Measurements from ENCODE around the gene STOML2. TPM values are rescaled to one million over a fixed set of nuclear protein-coding genes. Genes with fewer than 3 reads are reported as not detected.
"Not testable (repeated sequence)": the region's sequence is repeated elsewhere in the genome, so short reads cannot be mapped to it uniquely, and the experiment has no call there.

STOML2 gene, protein sequence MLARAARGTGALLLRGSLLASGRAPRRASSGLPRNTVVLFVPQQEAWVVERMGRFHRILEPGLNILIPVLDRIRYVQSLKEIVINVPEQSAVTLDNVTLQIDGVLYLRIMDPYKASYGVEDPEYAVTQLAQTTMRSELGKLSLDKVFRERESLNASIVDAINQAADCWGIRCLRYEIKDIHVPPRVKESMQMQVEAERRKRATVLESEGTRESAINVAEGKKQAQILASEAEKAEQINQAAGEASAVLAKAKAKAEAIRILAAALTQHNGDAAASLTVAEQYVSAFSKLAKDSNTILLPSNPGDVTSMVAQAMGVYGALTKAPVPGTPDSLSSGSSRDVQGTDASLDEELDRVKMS
- 100 to 1,000 TPM; 115 to 135 (median 131) TPM for polyA plus RNA-seq (ENCODE audit: insufficient read length in 4 of 4)

DNA sequence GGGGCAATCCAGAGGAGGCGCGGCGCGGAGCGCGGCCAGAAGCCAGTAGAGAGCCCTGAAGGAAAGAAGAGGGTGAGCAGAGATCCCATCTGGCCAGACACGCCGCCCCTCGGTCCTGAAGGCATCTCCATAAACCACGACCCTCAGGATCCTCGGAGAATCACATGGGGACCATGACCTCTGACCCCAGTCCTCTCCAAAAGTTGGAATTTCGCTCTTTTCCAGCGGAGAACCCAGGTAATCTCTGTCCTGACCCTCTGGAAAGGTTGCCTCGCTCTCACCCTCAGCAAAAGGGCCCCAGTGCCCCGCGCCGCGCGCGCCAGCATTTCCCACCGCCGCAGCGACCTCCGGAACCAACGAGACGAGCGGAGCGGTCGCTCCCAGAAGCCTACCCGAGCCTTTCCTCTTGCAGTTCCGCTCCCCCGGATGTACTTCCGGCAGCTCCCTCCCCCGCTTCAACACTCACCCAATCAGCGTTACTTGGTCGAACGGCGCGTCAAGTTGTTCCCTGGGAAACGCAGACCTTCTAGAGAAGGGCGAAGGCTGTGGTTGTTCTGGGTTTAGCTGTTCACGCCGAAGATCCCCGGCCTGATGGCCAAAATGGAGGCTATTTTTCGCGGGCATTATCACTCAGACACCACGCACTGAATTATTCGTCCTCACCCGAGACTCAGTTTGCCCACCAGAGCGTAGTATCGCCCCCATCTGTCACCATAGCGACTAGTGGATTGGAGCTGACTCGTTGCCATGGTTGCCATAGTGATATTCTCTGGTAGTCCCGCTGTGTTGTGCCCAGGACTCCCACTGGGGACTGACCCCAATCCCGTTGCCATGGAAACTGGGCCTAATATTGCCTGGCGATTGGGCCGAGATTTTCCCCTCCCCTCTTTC is at the start of gene STOML2:
STOML2 (minus strand) TSS at position 363 of the 891 bp plus-strand sequence; CDS start at position 326, 37 bp downstream.
- DNase-seq (ENCODE audit: low read depth in 4 of 4, low spot score in 2 of 4) = peak in 3 of 4 donors; percentile 78 to 92 (median 87)

DNA sequence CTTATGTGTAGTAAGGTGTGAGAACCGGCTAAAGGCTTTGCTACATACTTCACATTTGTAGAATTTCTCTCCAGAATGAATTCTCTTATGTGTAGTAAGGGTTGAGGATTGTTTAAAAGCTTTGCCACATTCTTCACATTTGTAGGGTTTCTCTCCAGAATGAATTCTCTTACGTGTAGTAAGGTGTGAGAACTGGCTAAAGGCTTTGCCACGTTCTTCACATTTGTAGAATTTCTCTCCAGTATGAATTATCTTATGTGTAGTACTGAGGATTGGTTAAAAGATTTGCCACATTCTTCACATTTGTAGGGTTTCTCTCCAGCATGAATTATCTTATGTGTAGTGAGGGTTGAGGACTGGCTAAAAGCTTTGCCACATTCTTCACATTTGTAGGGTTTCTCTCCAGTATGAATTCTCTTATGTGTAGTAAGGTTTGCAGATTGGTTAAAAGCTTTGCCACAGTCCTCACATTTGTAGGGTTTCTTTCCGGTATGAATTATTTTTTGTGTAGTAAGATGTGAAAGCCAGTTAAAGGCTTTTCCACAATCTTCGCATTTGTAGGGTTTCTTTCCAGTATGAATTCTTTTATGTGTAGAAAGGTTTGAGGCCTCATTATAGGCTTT is 45.1 kb upstream of the STOML2 start:
- not testable (repeated sequence) for DNase-seq (ENCODE audit: low read depth in 4 of 4, low spot score in 2 of 4)

DNA sequence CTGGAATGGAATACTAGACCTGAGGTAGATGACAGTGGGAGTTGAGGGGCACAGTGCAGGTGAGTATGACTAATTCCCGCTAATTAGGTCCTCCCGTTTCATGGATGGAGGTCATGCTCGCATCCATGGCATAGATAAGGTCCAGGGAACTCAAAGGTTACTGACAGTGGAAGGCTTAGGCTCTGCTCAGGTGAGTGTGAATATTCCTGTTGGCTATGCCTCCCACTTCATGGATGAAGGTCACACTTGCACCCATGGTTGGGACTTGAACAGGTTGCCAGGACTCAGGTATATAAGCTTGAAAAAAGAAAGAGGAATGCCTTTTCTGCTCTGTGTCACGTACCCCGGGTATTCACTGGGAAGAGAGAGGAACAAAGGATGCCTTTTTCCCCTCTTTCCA is 39.1 kb upstream of the STOML2 start:
- no peak for DNase-seq (ENCODE audit: low read depth in 4 of 4, low spot score in 2 of 4)

DNA sequence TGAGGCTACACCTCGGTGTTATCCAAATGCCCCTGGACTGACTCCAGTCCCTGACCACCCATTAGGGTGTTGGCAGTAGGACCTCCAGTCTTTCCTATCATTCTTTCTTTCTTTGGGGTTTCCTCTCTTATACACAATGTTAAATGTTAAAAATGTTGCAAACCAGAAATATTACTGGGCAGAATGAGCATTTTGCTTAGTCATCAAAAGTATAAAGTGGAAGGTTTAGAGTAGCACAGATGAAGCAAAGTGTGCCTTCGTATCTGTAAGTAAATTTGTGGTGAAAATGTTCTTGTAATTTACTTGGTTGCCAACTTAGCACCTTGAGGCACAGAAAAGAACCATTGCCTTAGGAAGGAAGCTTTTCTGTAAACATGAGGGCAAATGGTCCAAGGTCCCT is 37.2 kb upstream of the STOML2 start:
- no peak for DNase-seq (ENCODE audit: low read depth in 4 of 4, low spot score in 2 of 4)

DNA sequence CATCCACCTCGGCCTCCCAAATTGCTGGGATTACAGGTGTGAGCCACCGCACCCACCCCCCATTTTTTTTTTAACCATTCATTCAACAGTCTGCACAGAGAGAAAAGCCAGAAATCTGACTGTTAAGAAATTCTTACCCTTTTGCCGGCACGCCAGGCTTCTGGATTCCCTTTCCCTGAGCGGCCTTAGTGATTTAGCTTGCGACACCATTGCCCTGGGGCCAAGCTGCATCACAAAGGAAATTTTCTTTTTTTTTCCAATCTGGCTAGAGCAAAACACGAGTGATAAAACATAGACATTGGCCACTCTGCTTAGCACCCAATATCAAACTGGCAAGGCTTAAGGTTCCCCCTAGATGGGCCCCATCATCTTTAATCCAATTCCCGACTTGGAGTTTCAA is 33.9 kb upstream of the STOML2 start:
- no peak for DNase-seq (ENCODE audit: low read depth in 4 of 4, low spot score in 2 of 4)

DNA sequence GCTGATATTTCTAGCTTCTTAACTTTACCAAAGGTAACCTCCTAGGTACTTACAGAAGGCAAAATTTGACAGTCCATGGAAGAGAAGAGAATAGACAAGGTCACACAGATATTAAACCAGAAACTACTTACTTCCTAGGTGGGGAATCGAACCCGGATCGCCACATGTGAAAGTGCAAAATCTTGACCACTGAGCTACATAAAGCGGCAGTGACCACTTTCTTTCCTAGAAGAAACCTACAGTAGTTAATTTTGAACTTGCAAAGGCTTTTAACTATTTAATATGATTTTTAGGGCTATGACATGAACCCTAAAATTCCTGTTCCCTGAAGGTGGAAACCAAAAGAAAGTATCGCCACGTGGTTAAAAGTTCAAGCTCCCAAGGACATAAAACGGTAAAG is 33.1 kb upstream of the STOML2 start:
- no peak for DNase-seq (ENCODE audit: low read depth in 4 of 4, low spot score in 2 of 4)

DNA sequence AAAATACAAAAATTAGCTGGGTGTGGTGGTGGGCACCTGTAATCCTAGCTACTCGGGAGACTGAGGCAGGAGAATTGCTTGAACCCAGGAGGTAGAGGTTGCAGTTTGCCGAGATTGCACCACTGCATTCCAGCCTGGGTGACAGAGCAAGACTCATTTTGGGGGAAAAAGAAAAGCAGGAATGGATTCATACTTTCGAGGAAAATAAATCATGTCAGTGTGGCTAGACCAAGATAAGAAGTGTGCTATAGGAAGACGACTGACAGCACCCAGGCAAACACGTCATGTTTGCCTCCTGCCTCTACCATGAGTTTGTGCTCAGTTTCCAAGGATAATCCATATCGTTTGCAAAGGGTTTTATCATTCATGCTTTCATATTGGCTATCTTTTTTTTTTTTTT is 32.0 kb upstream of the STOML2 start:
- DNase-seq (ENCODE audit: low read depth in 4 of 4, low spot score in 2 of 4) = no peak

DNA sequence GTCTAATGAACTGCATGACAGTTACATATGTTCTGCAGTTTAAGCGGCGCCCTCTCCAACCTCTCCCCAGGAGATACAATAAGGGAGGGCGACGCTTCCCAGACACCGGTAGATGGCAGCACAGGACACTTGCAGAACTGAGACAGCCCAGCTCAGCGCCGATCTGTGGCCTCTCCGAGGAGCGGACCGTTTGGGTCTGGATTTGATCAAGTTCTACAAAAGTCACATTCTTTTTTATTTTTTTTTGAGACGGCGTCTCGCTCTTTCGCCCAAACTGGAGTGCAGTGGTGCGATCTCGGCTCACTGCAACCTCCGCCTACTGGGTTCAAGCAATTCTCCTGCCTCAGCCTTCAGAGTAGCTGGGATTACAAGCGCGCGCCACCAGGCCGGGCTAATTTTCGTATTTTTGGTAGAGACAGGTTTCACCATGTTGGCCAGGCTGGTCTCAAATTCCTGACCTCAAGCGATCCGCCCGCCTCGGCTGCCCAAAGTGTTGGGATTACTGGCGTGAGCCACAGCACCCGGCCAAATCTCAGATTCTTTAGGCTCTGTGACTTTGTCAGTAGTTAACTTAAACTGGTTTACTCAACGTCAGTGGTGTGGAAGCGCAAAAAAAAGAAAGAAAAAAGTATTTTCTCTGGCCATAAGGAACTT is 14.1 kb upstream of the STOML2 start:
- DNase-seq (ENCODE audit: low read depth in 4 of 4, low spot score in 2 of 4) = peak; percentile 85 to 95 (median 86)

DNA sequence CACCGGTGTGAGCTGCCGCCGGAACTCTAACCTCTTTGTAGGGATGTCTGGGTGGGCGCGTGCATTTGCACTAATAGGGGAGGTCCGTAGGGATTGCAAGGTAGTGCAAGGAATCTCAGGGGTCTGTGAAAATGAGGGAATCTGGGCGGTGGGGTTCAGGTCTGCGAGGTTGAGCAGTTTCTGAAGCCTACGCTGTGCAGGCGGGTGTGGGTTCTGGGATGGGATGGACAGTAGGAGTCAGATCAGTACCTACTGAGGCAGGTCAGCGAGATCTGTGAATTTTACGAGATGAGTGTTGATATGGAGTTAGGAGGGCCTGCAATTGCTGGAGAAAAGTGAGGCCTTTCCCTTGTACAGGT is 13.6 kb upstream of the STOML2 start:
- DNase-seq (ENCODE audit: low read depth in 4 of 4, low spot score in 2 of 4) = no peak

DNA sequence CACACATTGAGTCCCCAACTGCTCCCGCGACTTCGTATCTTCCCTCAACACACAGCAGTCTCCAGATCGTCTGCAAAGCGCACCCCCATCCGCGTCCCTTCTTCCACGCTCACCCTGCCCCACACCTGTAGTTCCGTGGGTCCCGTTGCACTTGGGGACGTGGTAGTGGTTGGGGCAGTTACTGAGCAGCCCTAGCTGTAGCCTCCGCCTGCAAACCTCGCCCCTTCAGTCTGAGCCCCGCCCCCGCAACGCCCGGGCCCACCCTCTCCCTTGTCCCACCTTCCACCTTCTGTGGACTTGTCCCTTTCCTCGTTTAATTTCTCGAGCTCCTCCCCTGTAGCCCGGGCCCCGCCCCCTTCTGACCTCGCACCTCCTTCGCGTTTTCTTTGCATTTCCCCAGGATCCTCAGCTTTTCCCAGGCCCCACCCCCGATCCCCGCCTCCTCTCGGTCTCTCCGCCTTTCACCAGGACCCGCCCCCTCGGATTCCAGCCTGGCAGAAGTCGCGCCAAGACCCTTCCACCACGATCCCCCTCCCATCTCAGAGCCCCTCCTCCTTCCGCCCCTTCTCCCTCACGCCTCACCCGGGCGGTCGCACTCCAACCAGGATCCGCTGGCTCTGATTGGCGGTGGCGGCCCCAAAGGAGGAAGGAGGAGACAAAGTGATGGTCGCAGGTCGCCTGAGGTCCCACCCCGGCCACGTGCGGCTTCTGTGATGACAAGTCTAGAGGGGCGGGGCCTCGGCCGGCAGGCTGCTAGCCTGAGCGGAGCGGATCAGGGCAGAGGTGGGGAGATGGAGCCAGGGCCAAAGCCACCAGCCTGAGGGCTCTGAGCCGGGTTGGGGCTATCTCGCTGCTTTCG is 13.0 kb upstream of the STOML2 start, which contains the start of gene ATOSB:
ATOSB (minus strand) TSS at position 183 of the 859 bp plus-strand sequence. CDS start 7,588 bp downstream, outside the sequence.
- peak; percentile 93 to 97 (median 94) for DNase-seq (ENCODE audit: low read depth in 4 of 4, low spot score in 2 of 4)

DNA sequence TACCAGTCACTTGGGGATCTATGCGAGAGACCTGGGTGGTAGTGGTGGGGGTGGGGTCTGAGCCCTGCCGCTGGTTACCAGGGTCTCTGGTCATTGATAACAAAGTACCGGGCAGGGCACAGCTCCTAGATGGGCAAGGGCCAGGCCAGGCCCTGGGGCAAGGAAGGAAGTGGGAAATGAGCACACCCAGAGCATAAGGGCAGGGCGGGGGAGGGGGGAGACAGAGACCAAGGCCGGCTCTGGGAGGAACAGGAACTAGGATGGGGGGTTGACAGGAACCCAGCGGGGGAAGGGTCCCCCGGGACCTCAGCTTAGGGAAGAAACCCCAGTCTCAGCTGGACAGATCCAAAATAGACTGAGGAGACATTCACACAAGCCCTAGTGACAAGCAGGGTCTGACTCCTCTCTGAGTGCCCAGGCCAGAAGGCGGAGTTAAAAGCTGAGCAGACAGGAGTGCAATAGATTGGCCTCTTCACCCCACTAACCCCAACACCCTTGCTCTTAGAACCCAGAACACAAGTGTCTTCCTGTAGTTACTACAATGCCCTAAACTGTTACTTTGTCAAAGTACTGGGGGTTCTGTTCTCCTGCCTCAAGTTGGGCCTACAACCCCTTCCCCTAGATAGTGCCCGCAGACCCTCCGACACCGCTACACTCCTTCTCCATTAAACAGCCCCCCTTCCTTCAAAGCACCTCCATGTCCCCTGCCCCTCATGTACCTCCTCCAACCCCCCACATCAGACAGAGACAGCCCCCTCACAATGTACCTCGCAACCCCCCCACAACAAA is 12.1 kb upstream of the STOML2 start:
- DNase-seq (ENCODE audit: low read depth in 4 of 4, low spot score in 2 of 4) = no peak

DNA sequence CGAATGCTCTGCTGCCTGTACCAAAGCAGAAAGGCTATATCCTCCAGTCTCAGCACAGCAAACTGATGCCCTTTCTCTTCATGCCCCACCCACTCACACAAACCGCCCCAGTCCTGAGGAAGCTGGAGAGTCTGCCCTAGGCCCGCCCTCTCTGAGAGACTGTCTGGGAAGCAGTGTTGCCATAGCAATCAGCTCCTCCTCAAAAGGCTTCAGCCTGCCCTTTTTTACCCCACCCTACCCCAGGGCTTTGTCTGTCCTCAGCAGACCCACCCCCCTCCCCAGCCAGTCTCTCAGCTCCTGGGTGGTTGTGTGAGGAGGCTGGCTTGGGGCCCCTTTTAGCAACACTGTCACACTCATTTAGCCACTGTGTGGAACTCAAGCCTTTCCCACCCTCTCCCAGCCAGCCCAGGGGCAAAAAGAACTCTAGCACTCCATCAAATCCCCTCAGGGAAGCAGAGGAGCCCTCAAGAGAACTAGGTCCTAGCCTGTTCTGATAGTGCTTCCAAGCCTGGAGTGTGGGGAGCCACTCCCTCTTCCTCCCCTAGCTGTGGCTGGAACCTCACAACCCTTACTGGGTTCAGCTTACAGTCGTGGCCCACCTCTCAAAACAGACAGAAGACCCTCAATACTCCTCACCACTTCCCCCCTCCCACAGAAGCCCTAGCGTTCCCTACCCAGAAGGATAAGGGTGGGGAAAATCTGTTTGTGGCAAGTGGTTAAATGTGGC is 11.3 kb upstream of the STOML2 start:
- peak in 1 of 4 donors; percentile 70 for DNase-seq (ENCODE audit: low read depth in 4 of 4, low spot score in 2 of 4)

DNA sequence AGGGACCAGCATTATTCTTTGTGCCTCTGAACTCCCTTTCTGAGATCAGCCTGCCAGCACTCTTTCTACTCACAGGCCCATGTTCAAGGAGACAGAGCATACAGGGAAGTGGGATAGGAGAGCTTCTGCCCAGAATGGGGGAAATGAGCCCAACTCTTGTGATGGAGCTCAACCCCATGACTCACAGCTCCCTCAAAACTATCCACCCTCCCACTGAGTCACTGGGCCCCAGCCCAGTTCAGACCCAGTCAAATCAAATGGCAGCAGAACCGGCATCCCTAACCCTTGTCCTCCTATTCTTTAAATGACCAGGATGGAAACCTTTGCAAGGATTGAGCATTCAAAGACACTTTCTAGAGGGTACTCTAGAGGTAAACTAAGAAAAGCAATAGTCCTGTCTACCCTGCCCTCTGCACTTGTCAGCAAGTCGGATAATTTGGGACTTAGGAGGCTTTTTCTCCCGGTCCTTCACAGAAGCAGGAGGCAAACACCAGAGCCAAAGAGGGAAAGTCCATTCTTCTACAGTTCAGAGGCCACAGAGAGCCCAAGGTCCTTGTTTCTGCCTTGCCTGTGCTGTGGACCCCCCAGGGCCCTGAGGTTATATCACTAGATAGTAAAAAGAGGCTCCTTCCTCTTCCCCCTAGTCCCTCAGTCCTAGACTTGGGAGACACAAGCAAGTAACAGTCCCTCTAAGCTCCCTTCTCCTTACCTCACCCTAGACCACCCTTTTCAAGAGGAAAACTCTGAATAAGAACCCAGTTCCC is 9.5 kb upstream of the STOML2 start:
- DNase-seq (ENCODE audit: low read depth in 4 of 4, low spot score in 2 of 4) = no peak

DNA sequence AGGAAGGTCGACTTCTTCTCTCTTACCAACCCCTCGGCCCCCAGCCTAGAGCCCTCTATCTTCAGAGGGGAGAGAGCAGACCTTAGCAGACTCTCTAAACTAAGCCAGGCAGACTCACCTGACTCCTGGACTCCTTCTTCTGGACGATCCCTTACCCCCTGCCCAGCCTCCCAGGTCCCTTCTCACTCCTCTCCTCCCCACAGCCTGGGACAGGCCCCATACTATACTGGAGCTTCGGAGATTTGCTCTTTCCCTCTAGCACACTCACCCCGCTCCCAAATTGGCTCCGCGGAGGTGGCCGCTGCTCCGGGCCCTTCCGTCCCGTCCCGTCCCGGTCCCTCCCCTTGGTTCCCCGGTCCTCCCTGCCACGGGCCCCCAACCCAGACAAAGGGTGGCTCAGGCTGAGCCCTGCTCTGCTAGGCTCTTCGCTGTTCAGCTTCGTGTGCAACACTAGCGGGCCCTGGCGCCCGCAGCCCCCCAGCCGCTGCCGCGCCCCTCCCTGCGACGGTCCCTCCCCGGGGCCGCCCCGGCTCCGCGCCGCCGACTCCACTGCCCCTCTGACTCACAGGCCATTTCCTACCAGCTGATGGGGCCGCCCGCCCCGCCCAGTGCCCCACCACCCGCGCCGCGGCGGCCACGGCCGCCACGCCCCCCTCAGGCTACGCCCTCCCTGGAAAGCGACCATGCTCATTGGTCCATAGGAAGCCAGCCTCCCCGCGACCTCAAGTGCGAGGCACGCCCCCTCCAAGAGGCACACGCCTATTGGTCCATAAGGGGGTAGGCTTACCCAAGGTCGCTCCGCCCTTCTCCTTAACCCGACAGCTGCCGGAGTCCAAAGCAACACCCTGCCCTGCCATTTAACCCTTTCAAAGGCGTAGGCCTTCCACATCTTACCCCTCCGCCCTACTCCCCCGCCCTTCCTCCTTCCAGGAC is 8.3 kb upstream of the STOML2 start:
- peak; percentile 78 to 95 (median 90) for DNase-seq (ENCODE audit: low read depth in 4 of 4, low spot score in 2 of 4)

DNA sequence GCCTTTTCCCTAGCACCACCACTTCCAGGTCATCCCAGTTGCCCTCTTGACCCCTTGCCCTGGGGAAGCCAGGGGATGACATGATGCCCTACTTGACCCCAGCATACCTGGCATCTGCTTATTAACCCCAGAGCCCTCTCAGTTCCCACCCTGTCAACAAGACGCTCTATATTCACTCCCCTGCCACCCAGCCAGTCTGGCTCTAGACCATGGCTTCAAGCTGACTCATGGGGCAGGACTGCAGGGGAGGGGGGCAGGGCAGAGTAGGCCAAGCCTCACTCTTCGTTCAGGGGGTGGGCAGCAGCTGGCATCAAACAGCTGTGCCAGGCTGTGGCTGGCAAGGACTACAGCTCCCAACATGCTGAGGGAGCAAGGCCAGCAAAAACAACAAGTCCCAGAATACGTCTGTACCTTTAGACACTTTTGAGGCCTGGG is 7.4 kb upstream of the STOML2 start:
- DNase-seq (ENCODE audit: low read depth in 4 of 4, low spot score in 2 of 4) = no peak

DNA sequence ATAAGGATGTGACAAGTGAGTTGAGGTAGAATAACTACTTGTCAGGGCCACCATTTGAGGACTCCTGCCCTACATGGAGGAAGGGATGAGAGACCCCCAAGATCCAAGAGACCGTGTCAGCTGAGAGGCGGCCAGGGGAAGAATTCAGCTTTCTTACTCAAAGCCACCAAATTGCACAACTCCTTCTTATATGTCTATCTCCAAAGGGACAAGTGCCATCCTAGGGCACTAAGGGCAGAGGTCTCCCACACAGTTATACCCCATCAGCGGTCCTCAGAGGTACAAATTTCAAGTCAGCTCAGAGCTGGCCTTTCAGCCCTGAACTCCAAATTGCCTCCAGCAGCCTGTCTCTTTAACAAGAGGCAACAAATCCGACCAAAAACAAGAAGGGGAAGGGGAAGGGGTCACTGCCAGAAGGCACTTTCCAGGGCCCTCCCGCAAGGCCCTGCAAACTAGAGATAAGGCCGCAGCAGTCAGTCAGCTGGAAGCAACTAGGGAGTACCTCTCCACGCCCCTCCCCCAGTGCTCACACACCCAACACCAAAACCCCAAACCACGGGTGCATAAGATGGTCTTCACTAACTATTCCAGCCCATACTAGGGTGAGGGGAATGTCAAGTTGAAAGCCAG is 6.1 kb upstream of the STOML2 start:
- DNase-seq (ENCODE audit: low read depth in 4 of 4, low spot score in 2 of 4) = no peak

All from left renal cortex interstitium (tissue), 4 donors.